HL-60 (cell line): Measurements from ENCODE around the gene CALML6.

Source experiments
- POLR2AphosphoS5 ChIP-seq: IDR thresholded peaks from 2 replicates; pipeline ENCODE4 v1.6.1; 2012; ENCODE audit warnings: low read depth
- TF ChIP-seq, protein P1 (sequence below): IDR thresholded peaks from one replicate; pipeline ENCODE4 v1.5.1; 2011; ENCODE audit warnings: low read length, control low read depth, inconsistent platforms; ENCODE audit not compliant: insufficient read depth

GRCh38 chr1:1910651-1911331 is 4.3 kb upstream of the CALML6 start:
- no peak for TF ChIP-seq POLR2AphosphoS5
- TF ChIP-seq, protein P1, sequence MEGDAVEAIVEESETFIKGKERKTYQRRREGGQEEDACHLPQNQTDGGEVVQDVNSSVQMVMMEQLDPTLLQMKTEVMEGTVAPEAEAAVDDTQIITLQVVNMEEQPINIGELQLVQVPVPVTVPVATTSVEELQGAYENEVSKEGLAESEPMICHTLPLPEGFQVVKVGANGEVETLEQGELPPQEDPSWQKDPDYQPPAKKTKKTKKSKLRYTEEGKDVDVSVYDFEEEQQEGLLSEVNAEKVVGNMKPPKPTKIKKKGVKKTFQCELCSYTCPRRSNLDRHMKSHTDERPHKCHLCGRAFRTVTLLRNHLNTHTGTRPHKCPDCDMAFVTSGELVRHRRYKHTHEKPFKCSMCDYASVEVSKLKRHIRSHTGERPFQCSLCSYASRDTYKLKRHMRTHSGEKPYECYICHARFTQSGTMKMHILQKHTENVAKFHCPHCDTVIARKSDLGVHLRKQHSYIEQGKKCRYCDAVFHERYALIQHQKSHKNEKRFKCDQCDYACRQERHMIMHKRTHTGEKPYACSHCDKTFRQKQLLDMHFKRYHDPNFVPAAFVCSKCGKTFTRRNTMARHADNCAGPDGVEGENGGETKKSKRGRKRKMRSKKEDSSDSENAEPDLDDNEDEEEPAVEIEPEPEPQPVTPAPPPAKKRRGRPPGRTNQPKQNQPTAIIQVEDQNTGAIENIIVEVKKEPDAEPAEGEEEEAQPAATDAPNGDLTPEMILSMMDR: no peak
